Epidermal melanocyte (primary cell): ENCODE data around the gene ABCG5.

Experiments used
- DNase-seq: peaks from one replicate; pipeline ENCODE4 v3.0.0; 2011; ENCODE audit warnings: low spot score; ENCODE audit not compliant: insufficient read length

ABCG5 gene

DNA sequence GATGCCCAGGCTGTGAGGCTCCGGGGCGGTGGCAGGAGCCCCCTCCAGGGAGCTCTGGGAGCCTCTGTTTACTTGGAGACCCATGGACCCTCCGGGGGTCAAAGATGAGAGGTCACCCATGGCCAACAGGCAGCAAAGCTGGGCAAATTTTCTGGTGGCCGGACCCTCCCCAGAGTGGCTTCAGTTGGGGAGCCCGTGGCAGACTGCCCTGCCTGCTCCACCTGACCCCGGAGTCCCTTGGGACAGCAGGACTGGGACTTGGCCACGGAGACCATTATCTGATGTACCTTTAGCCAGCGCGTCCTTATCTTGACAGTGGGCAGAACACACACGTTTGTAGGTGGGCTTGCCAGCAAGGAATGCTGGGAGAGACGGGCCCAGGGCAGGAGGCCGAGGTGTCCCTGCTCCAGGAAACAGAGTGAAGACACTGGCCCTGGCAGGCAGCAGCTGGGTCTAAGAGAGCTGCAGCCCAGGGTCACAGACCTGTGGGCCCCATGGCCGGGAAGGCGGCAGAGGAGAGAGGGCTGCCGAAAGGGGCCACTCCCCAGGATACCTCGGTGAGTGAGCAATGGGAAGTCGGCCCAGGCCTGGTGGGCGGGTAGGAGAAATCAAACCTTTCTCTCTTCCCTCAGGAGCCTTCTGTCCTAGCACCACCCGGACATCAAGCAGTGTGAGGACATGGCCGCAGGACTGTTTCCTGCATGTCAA lies at the start of gene ABCG5, which contains the start of gene ABCG8:
Gene ABCG5 (minus strand): TSS at position 280 of the 708 bp plus-strand sequence. CDS start 160 bp downstream, at position 120.
Gene ABCG8 (plus strand): TSS at position 412 of the 708 bp plus-strand sequence. CDS start 83 bp downstream, at position 495.
- DNase-seq: no peak

DNA sequence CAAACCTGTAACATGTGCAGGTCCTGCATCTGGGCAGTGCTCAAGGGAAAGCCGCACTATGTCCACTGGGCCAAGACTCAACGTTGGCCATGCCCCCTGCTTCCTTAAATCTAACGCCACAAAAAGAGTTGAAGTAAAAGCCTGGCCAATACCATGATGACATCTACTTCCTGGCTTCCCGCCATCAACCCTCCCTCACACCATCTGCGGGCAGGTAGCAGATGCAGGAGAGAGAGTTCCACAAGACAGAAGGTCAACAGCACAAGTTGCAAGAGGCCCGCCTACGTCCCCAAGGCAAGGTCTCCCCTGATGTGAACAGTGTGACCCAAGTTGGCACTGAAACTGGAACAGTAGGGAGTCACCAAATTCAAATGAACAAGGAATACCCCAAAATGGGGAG lies 48.5 kb upstream of the ABCG5 start:
- DNase-seq: no peak

DNA sequence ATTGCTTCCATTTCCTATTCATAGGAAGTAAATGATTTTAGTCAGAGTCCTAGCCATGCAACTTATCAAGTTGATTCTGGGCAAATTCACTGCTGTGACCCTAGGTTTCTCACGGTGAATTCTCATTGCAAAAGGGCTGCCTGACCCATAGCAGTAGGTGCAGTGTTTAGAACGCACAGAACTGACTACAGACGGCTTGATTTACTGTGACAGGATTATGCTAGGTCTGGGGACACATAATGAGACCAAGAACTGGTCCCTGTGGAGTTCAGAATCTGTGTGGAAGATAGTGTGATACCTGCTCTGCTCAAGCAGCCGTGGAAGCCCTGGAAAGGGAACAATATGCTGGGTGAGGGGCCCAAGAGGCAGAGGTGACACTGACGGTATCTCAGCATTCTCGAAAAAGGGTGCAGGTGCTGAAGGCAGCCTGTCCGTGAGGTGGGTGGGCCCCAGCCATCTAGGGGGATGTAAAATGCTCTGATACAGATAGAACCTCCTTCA lies 46.5 kb upstream of the ABCG5 start:
- DNase-seq: no peak

DNA sequence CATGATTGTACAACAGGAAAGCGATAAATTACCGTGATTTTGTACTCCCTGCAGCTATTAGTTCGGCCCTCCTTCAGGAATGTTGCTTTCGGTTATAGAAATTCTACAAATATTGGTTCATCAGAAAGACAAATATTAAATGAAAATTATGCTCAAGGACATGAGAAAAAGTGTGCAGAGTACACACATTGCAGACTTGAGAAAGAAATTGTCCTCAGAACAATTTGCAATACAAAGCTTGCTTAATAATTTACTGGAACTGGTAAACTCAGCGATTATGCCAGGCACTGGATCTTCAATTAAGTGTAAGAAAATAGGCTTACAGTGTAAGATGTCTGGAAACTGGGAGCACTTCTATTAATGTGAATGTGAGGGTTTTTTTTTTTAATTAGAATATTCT lies 46.0 kb upstream of the ABCG5 start:
- DNase-seq: no peak

DNA sequence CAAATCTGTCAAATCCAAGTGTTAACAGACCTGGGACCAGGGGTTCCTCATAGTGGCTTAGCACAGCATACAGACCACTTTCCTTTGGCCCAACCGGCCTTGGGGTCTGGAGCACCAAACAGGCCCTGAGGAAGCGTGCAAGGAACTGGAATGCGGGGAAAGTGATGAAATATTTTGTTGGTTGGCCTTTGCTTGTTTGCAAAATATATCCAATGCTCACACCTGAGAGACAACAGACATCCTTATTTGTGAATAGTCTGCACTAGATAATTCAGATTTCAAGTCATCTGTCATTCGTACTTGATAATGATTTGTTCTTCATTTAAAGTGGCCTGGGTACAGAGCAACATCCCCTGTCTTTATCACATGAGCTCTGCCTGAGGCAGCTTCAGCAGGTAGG lies 43.7 kb upstream of the ABCG5 start:
- no peak for DNase-seq

DNA sequence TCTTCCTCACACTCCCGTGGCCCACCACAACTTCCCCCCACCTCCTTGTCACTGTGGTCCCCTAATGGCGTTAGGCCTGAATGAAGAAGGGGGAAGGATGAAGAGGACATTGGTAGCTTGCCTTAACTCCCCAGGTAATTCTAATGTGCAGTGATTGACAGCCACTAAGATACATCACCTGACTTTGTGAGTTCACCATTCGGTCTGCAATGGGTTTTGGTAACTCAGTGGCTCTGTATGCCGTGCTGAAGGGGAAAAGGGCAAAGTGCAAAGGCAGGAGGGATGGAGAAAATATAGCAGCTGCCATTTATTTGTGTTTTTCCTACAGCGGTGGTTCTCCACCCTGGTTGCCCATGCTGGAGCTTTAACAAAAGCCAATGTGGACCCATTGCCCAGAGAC lies 42.3 kb upstream of the ABCG5 start:
- no peak for DNase-seq

DNA sequence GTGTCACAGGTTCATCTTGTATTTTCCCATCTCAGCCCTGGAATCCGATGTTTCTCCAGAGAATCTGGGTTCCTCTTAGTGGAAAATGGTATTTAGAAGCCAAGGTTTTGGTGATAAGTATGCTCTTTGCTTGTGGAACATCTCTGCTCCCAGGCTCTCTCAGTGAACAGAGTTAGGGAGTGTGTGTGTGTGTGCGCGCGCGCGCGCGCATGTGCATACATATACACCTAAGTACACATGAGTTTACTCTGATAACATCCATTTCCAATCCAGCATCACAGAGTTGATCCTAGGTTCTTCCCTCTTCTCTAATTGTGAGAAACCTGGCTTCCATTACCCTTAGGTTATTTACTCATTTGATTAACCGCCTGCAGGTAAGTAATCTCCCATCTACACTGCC lies 41.8 kb upstream of the ABCG5 start:
- DNase-seq: no peak

DNA sequence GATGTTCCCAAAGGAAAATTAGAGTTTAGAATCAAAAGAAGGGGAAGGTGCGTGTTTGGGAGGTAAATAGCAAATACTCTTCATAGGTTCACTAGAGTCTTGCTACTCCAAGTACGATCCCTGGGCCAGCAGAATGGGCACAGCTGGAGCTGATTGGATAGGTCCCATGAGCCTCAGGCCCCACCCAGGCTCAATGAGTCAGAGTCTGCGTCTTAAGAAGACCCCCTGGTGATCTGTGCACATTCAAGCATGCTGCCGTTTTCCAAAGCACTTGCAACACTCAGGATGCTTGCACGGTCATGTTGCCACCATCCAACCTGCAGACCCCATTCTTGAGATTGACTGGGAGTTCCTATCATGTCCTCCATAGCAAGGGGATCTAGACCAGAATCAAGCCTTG lies 40.6 kb upstream of the ABCG5 start:
- no peak for DNase-seq

DNA sequence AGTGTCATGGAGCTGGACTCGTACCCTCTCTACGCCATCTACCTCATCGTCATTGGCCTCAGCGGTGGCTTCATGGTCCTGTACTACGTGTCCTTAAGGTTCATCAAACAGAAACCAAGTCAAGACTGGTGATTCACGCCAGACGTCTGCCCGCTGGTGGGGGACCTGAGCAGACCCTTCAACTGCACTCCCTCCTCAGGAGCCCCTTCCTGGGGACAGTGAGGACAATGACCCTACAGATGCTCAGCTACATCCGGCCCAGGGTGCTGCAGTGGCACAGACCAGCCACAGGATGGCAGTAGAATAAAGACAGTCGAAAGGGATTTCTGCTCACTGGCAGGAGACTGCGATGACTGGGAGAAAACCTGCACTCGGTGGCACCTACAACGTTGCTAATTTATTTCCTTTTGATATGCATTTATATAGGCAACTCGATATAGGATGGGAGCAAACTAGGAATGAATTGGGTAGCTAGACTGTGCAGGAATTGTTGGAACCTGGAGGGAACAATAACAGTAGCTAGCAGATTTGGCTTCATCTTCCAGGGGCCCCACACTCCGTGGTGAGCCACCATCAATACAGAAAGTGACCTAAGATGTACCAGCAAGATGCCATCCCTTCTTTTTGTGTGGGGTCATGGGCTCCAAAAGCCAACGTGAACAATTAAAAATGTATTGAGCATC lies 39.3 kb upstream of the ABCG5 start:
- peak; percentile 72 for DNase-seq

DNA sequence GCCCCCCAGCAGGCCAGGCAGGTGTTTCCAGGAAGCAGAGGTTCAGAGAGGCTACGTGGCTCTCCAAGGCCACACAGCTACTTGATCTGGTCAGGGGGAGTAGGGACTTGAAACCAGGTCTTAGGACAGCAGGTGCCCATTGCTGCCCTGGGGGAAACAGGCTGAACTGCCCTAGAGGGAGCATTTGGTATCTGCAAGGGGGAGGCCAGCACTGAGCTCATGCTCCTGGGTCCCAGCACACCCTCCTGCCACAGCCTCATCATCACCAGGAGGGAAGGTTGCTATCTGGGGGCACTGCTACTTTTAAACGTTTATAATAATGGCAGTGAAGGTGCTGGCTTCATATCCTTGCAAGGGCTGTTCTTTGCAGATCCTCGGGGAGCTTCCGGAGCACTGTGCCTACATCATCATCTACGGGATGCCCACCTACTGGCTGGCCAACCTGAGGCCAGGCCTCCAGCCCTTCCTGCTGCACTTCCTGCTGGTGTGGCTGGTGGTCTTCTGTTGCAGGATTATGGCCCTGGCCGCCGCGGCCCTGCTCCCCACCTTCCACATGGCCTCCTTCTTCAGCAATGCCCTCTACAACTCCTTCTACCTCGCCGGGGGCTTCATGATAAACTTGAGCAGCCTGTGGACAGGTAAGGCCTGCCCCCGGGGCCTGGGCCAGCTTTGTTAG lies 36.3 kb upstream of the ABCG5 start:
- no peak for DNase-seq

DNA sequence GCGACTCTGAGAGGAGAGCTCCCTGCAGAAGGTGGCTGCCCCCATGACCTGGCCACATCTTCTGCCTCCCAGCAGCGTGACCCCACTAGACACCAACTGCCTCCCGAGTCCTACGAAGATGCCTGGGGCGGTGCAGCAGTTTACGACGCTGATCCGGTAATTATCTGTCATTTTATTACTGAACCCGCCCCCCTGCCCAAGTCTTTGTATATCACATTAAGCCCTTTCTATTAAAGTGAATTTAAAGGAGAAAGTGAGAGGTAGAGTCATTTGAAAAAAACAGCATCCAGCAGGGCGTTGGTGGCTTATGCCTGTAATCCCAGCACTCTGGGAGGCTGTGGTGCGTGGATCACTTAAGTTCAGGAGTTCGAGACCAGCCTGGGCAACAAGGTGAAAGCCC lies 33.5 kb upstream of the ABCG5 start:
- DNase-seq: no peak

DNA sequence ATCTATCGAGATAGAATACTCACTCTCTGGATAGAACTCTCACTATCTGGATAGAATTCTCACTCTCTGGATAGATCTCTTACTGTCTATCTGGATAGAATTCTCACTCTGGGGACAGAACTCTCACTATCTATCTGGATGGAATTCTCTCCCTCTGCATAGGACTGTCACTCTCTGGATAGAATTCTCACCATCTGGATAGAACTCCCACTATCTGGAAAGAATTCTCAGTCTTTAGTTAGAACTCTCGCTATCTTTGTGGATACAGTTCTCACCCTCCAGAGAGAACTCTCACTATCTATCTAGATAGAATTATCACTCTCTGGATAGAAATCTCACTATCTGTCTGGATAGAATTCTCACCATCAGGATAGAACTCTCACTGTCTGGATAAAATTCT lies 16.7 kb upstream of the ABCG5 start:
- no peak for DNase-seq

DNA sequence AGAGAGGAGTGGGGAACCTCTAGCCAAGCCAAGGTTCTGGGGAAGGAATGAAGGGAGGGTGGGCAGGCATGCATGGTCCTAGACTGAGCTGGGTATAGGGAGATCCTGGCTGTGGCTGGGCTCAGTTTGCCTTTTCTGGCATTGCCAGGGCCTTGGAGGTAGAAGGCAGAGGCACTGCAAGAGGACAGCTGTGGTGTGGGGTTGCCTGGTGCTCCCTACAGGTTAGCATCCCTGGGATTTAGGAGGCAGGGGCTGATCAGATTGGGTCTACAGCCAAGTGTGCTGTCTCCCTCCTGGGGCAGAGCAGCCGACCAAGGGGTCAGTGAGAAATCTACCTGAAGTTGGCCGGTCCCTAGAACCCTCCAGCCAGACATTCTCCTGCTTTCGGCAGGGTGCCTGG lies 16.0 kb upstream of the ABCG5 start:
- DNase-seq: no peak

DNA sequence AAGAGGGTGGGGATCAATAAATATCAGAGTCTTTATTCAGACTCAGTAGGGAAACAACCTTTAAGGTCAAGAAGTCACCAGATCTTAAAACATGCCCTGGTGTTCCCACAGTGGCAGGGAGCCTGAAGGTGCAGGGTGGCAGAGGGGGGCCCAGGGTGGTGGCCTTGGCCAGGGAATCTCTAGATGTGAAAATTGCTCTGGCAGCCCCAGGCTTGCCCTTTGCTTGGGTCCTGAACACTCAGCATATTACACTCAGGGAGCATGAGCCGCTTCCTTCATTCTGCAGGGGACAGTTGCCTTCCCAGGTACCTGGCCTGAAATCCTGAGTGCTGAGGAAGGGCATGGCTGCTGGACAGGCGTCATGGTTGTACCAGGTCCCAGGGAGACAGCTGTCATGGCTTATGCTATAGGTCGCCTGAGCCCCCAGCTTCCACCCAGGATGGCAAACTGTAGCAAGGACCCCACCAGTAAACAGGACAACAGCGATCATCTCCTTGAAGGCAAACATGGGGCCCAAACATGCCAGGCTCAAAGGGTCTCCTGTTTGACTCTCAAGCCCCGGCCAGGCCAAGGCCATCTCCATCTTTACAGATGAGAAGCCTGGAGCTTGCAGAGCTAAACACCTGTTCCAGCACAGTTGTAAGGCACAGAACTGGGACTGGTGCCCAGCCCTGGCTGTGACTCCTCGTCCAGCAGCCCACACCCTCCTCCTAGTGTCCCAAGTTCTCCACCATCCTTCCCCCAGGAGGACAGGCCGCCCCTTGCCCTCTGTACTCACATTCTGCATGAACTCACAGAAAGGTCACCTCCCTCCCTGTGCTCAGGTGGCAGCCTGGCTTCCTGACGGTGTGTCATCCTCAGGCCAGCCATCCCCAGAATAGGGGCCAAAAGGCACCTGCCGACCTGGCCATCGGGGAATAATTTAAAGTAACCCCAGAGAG lies 14.8 kb upstream of the ABCG5 start:
- DNase-seq: no peak

DNA sequence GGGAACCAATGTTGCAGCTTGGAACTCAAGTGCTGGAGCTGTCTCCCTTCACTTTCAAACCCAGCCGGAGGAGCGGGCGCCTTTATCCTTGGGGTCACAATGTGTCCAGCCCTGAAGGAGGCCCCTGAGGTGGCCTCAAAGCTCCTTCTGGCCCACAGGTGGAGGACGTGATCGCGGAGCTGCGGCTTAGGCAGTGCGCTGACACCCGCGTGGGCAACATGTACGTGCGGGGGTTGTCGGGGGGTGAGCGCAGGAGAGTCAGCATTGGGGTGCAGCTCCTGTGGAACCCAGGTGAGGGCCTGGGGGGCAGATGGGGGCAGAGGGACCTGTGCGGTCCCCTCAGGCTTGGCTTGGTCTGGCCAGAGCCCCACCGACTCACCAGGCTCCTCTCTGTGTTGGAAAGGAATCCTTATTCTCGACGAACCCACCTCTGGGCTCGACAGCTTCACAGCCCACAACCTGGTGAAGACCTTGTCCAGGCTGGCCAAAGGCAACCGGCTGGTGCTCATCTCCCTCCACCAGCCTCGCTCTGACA lies 13.6 kb upstream of the ABCG5 start:
- no peak for DNase-seq

DNA sequence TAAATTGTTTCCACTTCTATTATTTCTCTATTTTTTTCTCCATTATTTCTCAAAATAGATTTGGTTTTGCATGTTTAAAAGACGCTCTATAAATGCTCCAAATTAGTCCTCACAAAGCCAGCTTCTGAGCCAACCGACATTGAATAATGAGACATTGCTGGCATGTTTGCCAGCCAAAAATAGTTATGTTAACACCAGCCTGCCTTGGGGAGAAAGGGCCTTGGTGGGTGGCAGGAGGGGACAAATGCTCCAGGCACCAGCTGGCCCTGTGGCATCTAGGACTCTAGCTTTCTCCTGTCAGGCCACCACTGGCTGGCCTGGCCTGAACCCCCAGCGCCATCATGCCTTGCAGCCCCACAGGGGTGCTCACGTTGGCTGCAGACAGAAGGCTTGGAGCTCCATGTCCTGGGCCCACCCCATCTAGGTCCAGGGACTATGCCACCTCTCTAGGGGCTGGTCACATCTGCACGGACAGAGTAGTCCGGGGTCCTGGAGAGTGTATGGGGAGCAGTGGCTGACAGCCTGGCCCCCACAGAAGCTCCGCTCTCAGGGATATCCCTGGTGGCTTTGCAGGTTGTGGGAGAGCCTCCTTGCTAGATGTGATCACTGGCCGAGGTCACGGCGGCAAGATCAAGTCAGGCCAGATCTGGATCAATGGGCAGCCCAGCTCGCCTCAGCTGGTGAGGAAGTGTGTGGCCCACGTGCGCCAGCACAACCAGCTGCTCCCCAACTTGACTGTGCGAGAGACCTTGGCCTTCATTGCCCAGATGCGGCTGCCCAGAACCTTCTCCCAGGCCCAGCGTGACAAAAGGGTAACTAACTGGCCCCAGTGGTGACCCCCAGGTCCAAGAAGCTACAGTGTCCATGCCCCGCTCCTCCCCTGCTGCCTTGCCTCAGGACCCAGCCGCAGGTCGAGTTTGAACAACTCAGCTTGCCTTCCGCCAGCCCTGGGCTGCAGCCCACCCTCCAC lies 12.7 kb upstream of the ABCG5 start:
- DNase-seq: no peak

DNA sequence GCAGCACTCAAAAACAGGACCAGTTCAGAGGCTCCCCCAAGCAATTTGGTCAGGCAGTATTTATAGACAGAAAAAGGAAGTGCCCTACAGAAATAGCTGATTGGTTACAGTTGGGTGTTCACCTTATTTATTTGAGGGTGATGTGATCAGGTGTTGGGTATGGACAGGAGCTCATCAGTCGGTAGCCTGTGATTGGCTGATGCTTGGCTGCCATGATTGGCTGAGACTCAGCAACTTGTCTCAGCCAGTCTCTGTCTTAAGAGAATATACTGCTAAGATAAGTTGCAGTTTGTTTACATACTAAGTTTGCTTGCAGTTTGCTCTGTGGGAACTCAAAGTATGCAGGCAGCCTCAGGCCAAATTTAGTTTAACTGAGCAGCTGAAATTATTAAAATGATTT lies 9.6 kb upstream of the ABCG5 start:
- no peak for DNase-seq

DNA sequence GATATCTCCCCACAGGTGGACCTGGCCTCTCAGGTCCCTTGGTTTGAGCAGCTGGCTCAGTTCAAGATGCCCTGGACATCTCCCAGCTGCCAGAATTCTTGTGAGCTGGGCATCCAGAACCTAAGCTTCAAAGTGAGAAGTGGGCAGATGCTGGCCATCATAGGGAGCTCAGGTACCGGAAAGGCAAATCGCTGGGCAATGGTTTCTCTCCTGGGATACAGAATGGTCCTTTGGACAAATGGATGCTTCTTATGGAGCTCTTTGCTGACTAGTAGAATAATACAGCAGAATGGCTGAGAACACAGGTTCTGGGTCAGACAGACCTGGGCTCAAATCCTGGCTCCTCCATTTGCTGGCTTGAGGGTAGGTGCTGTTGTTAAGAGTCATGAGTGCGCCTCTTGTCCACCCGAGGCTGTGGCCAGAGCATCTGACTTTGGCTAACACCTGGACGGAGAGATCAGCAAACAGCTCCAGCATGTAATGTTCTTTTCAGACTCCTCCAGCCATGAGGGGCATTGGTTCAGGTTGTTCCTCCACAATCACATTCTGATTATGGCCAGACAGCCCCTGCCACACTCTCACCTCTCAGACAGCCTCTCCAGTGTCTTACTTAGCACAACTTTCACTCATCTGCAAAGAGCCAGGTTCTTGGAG lies 7.6 kb upstream of the ABCG5 start:
- DNase-seq: no peak

DNA sequence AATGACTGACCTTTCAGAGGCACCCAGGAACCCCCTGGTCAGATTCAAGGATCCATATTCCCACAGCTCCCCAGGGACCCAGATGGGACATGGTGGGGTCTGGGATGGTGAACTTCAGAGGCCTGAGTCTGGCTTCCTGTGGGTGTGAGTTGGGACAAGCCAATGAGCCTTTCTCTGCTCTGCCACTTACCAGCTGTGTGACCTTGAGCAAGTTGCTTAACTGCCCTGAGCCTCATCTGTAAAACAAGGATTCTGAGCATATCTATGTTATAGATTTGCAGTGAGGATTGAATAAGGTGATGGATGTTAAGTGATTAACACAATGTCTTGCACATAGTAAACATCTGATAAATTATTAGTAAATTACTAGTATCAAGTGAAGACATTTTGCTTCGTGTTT lies 6.5 kb upstream of the ABCG5 start:
- DNase-seq: no peak
